IMR-90 (cell line): ENCODE results near the gene PCYT2. TPM values are rescaled to one million over a fixed set of nuclear protein-coding genes. Genes with fewer than 3 reads are reported as not detected.

Source experiments
- ATAC-seq: fragments of 200-7000 bp; cut with Tn5 transposase; 2 replicates; pipeline ENCODE4 v1.9.1; 2020; ENCODE audit warnings: low read depth, mild to moderate bottlenecking, moderate library complexity
- BruUV-seq: library from RNA; stranded (reverse); fragments of 400-500 nt; replicated peaks from 2 replicates; lab custom pipeline; 2021; lab: Mats Ljungman, UMichigan
- CTCF ChIA-PET: fragments of 300-600 bp; formaldehyde crosslinking; extraction: SDS; loops from one replicate; lab custom pipeline; 2021; ENCODE audit warnings: antibody characterized with exemption; lab: Yijun Ruan, JAX
- POLR2A ChIA-PET: fragments of 300-600 bp; sonication (Branson Sonifier 250); formaldehyde crosslinking; loops from one replicate; lab custom pipeline; 2022; ENCODE audit warnings: antibody characterized with exemption; ENCODE audit not compliant: unreplicated experiment; lab: Charles Lee
- DNase-seq: peaks from one replicate; pipeline ENCODE4 v3.0.0; 2013
- H2AFZ ChIP-seq: replicated peaks from 2 replicates; pipeline ENCODE3; 2013; ENCODE audit warnings: low read length, mild to moderate bottlenecking; ENCODE audit not compliant: poor library complexity
- H2AK5ac ChIP-seq: 2 replicates; pipeline ENCODE4 v1.6.1; 2013; ENCODE audit warnings: low read depth, low read length, inconsistent platforms
- H2AK9ac ChIP-seq: replicated peaks from 2 replicates; pipeline ENCODE3; 2013; ENCODE audit warnings: mild to moderate bottlenecking, low read depth, low read length, moderate library complexity; ENCODE audit not compliant: poor library complexity
- H2BK120ac ChIP-seq: 2 replicates; pipeline ENCODE4 v1.6.1; 2013; ENCODE audit warnings: low read depth, low read length, inconsistent platforms
- H2BK15ac ChIP-seq: 3 replicates; pipeline ENCODE4 v1.6.1; 2013; ENCODE audit warnings: low read depth, low read length, inconsistent platforms
- H2BK20ac ChIP-seq: 2 replicates; pipeline ENCODE4 v1.6.1; 2013; ENCODE audit warnings: low read depth, mild to moderate bottlenecking, inconsistent platforms, low read length, moderate library complexity
- H2BK5ac ChIP-seq: 2 replicates; pipeline ENCODE4 v1.6.1; 2013; ENCODE audit warnings: mild to moderate bottlenecking, low read depth, low read length, inconsistent platforms; ENCODE audit not compliant: poor library complexity, severe bottlenecking
- H3K14ac ChIP-seq: replicated peaks from 2 replicates; pipeline ENCODE4 v1.6.1; 2013; ENCODE audit warnings: low read depth, low read length, inconsistent platforms
- H3K18ac ChIP-seq: 2 replicates; pipeline ENCODE4 v1.6.1; 2013; ENCODE audit warnings: low read depth, low read length, control low read depth
- H3K23ac ChIP-seq: 2 replicates; pipeline ENCODE4 v1.6.1; 2013; ENCODE audit warnings: low read depth, low read length, inconsistent platforms
- H3K27ac ChIP-seq: 2 replicates; pipeline ENCODE4 v1.5.1; 2013; ENCODE audit warnings: mild to moderate bottlenecking, control low read depth, low read length; ENCODE audit not compliant: insufficient read depth
- H3K27me3 ChIP-seq: 2 replicates; pipeline ENCODE4 v1.6.1; 2013; ENCODE audit warnings: low read length; ENCODE audit not compliant: control insufficient read depth, insufficient read depth
- H3K36me3 ChIP-seq: 2 replicates; pipeline ENCODE4 v1.6.1; 2013; ENCODE audit warnings: low read length, mixed read lengths; ENCODE audit not compliant: control insufficient read depth, insufficient read depth
- H3K4ac ChIP-seq: 2 replicates; pipeline ENCODE4 v1.6.1; 2013; ENCODE audit warnings: low read depth, low read length, inconsistent platforms
- H3K4me1 ChIP-seq: 2 replicates; pipeline ENCODE4 v1.6.1; 2013; ENCODE audit warnings: low read length, mixed read lengths; ENCODE audit not compliant: control insufficient read depth, insufficient read depth
- H3K4me2 ChIP-seq: 2 replicates; pipeline ENCODE4 v1.6.1; 2013; ENCODE audit warnings: low read depth, mild to moderate bottlenecking, control low read depth, low read length, moderate library complexity
- H3K4me3 ChIP-seq: 2 replicates; pipeline ENCODE4 v1.5.1; 2013; ENCODE audit warnings: low read depth, mild to moderate bottlenecking, control low read depth, low read length, moderate library complexity; ENCODE audit not compliant: insufficient read depth
- H3K56ac ChIP-seq: 2 replicates; pipeline ENCODE4 v1.6.1; 2013; ENCODE audit warnings: low read length, inconsistent platforms; ENCODE audit not compliant: insufficient read depth; ENCODE audit errors: extremely low read depth
- H3K79me1 ChIP-seq, 2 experiments: 2 replicates each; pipeline ENCODE4 v1.6.1; 2013; ENCODE audit warnings: low read length in 2 of 2, inconsistent platforms in 1 of 2, low read depth in 1 of 2
- H3K9ac ChIP-seq: 2 replicates; pipeline ENCODE4 v1.6.1; 2013; ENCODE audit warnings: low read depth, low read length, control low read depth
- H3K9me1 ChIP-seq: 2 replicates; pipeline ENCODE4 v1.6.1; 2013; ENCODE audit warnings: low read length, inconsistent platforms; ENCODE audit not compliant: insufficient read depth
- H3K9me3 ChIP-seq: 2 replicates; pipeline ENCODE4 v1.6.1; 2013; ENCODE audit warnings: low read length; ENCODE audit not compliant: control insufficient read depth, insufficient read depth
- H4K20me1 ChIP-seq: 2 replicates; pipeline ENCODE4 v1.6.1; 2013; ENCODE audit warnings: low read length, inconsistent platforms; ENCODE audit not compliant: insufficient read depth
- H4K5ac ChIP-seq: 2 replicates; pipeline ENCODE4 v1.6.1; 2013; ENCODE audit warnings: mild to moderate bottlenecking, low read depth, low read length, control low read depth
- H4K8ac ChIP-seq, 2 experiments: 2 replicates each; pipeline ENCODE4 v1.6.1; 2013; ENCODE audit warnings: low read depth in 2 of 2, low read length in 2 of 2, control low read depth in 1 of 2, inconsistent platforms in 1 of 2
- H4K91ac ChIP-seq: 2 replicates; pipeline ENCODE4 v1.6.1; 2013; ENCODE audit warnings: low read depth, low read length, inconsistent platforms; ENCODE audit not compliant: insufficient read depth
- CEBPB ChIP-seq: IDR thresholded peaks from 2 replicates; pipeline ENCODE4 v1.6.1; 2012; ENCODE audit warnings: low read depth, low read length, improper control_type of control experiment
- FOS ChIP-seq: fragments of 150-350 bp; IDR thresholded peaks from 2 replicates; pipeline ENCODE4 v1.6.1; 2016; ENCODE audit warnings: low read depth, low read length
- MAFK ChIP-seq: IDR thresholded peaks from 2 replicates; pipeline ENCODE4 v1.6.1; 2012; ENCODE audit warnings: low read depth, low read length, improper control_type of control experiment
- NFE2L2 ChIP-seq: fragments of 150-350 bp; IDR thresholded peaks from 2 replicates; pipeline ENCODE4 v1.6.1; 2016; ENCODE audit warnings: low read depth, mild to moderate bottlenecking, low read length
- POLR2A ChIP-seq: IDR thresholded peaks from 2 replicates; pipeline ENCODE4 v1.6.1; 2012; ENCODE audit warnings: mild to moderate bottlenecking, low read depth, low read length
- RAD21 ChIP-seq: IDR thresholded peaks from 2 replicates; pipeline ENCODE4 v1.6.1; 2012; ENCODE audit warnings: low read length, improper control_type of control experiment
- RFX5 ChIP-seq: IDR thresholded peaks from 2 replicates; pipeline ENCODE4 v1.8.0; 2012; ENCODE audit warnings: low read depth, mild to moderate bottlenecking, low read length, moderate library complexity
- WGBS, 2 experiments: methylation state at CpG; one replicate each; pipeline versions ENCODE4 v1.1.5 to v1.1.7; 2013; ENCODE audit warnings: missing lambda C conversion rate in 2 of 2; ENCODE audit not compliant: insufficient read length in 1 of 2; ENCODE audit errors: extremely low coverage in 2 of 2; 5-methylcytosine and 5-hydroxymethylcytosine counted together
- dilution Hi-C: fragments of 300-500 bp; cut with HindIII; formaldehyde crosslinking; loops from one replicate; pipeline ENCODE4 v1.14.3; 2018; ENCODE audit warnings: low sequenced_read_pairs; ENCODE audit not compliant: unreplicated experiment
- in situ Hi-C: fragments of 300-500 bp; cut with MboI; formaldehyde crosslinking; loops from 3 replicates; pipeline ENCODE4 v1.14.3; 2019; ENCODE audit warnings: low sequenced_read_pairs, inconsistent platforms, mixed read lengths
- intact Hi-C: fragments of 100-400 bp; cut with micrococcal nuclease; formaldehyde crosslinking; loops from 2 replicates; pipeline ENCODE4 v1.10.0; 2022
- polyA plus RNA-seq, 3 experiments: library from polyadenylated mRNA; depleted of rRNA; stranded (reverse); fragments of >200 nt; gene quantifications; 2 replicates each; pipeline ENCODE4 v1.2.3, GENCODE V29; 2012; ENCODE audit warnings: low replicate concordance in 1 of 3
- total RNA-seq: library from RNA; depleted of rRNA; stranded (reverse); fragments of >200 nt; gene quantifications from 2 replicates; pipeline ENCODE4 v1.2.3, GENCODE V29; 2012
- TF ChIP-seq, protein P1 (sequence below): fragments of 150-350 bp; IDR thresholded peaks from 2 replicates; pipeline ENCODE4 v1.6.1; 2016; ENCODE audit warnings: low read depth, mild to moderate bottlenecking, low read length, moderate library complexity, borderline replicate concordance

Gene PCYT2
- total and polyA plus RNA-seq, 2 of the 4 experiments (the other 2 are of a cell fraction) = 37.3 to 38.5 TPM

DNA sequence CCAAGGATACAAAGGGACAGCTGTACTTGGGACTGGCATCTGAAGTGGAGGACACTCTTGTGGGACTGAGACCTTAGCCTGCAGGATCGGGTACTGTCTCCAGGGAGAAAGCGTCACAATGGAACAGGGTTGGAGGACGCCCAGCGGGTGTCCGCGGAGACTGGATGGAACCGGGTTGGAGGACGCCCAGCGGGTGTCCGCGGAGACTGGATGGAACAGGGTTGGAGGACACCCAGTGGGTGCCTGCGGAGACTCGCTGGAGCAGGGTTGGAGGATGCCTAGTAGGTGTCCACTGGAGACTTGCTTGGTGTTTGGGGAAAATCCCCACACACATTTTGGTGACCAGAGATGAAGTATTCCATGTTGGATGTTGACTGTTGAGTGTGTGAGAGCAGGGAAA, 36.0 kb upstream of the PCYT2 start, which contains the start of gene MYADML2:
Gene MYADML2 (minus strand): TSS at position 45 of the 400 bp plus-strand sequence. CDS start 5,492 bp downstream, outside the sequence.
- Histone ChIP-seq H3K18ac (no peak within 1 kb of the TSS), H3K9me1 (no peaks in the 10 kb centered on the region), H4K8ac (no peak within 1 kb of the TSS), H3K9ac (no peak within 1 kb of the TSS), H3K27ac (no peak within 1 kb of the TSS), H3K9me3 (no peaks in the 10 kb centered on the region), H4K91ac (no peak within 1 kb of the TSS), H2AFZ (no peak within 1 kb of the TSS), H2BK5ac (no peak within 1 kb of the TSS), H3K27me3 (peaks cover 14% of the 10 kb centered on the region), H2BK20ac (no peak within 1 kb of the TSS), H3K14ac (no peak within 1 kb of the TSS), H4K5ac (no peak within 1 kb of the TSS), H3K56ac (no peak within 1 kb of the TSS), H2AK5ac (no peak within 1 kb of the TSS), H2BK15ac (no peak within 1 kb of the TSS), H2BK120ac (no peak within 1 kb of the TSS), H3K36me3 (no peaks in the 10 kb centered on the region), H3K4me3 (no peak within 1 kb of the TSS), H3K4ac (no peak within 1 kb of the TSS), H4K20me1 (no peaks in the 10 kb centered on the region), H3K23ac (no peak within 1 kb of the TSS), H2AK9ac (no peak within 1 kb of the TSS), H3K4me2 (no peak within 1 kb of the TSS), H3K4me1 (no peaks in the 10 kb centered on the region), H3K79me1 (no peaks in the 10 kb centered on the region)
- dilution Hi-C loops (no loop called here), in situ Hi-C loops (no loop called here), intact Hi-C loops (no loop called here)
- POLR2A ChIA-PET = no interaction called here
- no peak for ATAC-seq
- DNase-seq = no peak
- WGBS, 2 experiments = no CpG with 5 or more reads among the region's 13 CpGs
- CTCF ChIA-PET = interaction anchor here (1.9 kb wide), 1 partner anchor 12 kb away, joined by 7 read pairs; no protein-coding TSS in a partner anchor
- BruUV-seq = no TSS peak
- TF ChIP-seq, protein P1, sequence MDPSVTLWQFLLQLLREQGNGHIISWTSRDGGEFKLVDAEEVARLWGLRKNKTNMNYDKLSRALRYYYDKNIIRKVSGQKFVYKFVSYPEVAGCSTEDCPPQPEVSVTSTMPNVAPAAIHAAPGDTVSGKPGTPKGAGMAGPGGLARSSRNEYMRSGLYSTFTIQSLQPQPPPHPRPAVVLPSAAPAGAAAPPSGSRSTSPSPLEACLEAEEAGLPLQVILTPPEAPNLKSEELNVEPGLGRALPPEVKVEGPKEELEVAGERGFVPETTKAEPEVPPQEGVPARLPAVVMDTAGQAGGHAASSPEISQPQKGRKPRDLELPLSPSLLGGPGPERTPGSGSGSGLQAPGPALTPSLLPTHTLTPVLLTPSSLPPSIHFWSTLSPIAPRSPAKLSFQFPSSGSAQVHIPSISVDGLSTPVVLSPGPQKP = no peak
- TF ChIP-seq NFE2L2 = no peak
- no peak for TF ChIP-seq RFX5
- no peak for TF ChIP-seq CEBPB
- no peak for TF ChIP-seq POLR2A
- TF ChIP-seq FOS = no peak
- TF ChIP-seq RAD21 = no peak
- no peak for TF ChIP-seq MAFK
